GM10266 (cell line): Measurements from ENCODE around the gene RSPO3.

ENCODE experiments used
- DNase-seq: peaks from one replicate; pipeline ENCODE4 v3.0.0; 2012; ENCODE audit errors: extremely low spot score
- CTCF ChIP-seq: IDR thresholded peaks from 2 replicates; pipeline ENCODE4 v1.5.1; 2012; ENCODE audit warnings: mild to moderate bottlenecking, low read depth; ENCODE audit not compliant: control insufficient read depth, insufficient read depth; ENCODE audit errors: missing control alignments

Gene RSPO3

GRCh38 chr6:127120023-127120786 is 1.7 kb downstream of the RSPO3 start:
- no peak for TF ChIP-seq CTCF
- peak; percentile 22 for DNase-seq

- DNase-seq = peak; percentile 83
Observed at GRCh38 chr6:127120787-127121636, 2.5 kb downstream of the RSPO3 start.

GRCh38 chr6:127121637-127121960 is 3.1 kb downstream of the RSPO3 start:
- no peak for TF ChIP-seq CTCF
- no peak for DNase-seq

More at GRCh38 chr6:127120787-127121636, 2.5 kb downstream of the RSPO3 start:
- TF ChIP-seq CTCF = peak; percentile 88

- DNase-seq = no peak
- no peak for TF ChIP-seq CTCF
Observed at GRCh38 chr6:127124172-127124571, 5.7 kb downstream of the RSPO3 start.

GRCh38 chr6:127124680-127125079 is 6.2 kb downstream of the RSPO3 start:
- no peak for TF ChIP-seq CTCF

GRCh38 chr6:127128066-127128465 is 9.6 kb downstream of the RSPO3 start:
- no peak for TF ChIP-seq CTCF
- DNase-seq = no peak

More at GRCh38 chr6:127124680-127125079, 6.2 kb downstream of the RSPO3 start:
- DNase-seq = no peak

GRCh38 chr6:127129251-127129650 is 10.8 kb downstream of the RSPO3 start:
- DNase-seq = no peak
- TF ChIP-seq CTCF = no peak
